GM12892 (cell line): ENCODE data around the gene YDJC.
"Not testable (repeated sequence)": the region's sequence is repeated elsewhere in the genome, so short reads cannot be mapped to it uniquely, and the experiment has no call there.

Experiments
- POLR2A ChIP-seq: IDR thresholded peaks from 2 replicates; pipeline ENCODE4 v1.6.1; 2011; ENCODE audit warnings: low read depth, low read length, control low read depth
- POLR2AphosphoS5 ChIP-seq: IDR thresholded peaks from 2 replicates; pipeline ENCODE4 v1.6.1; 2011; ENCODE audit warnings: low read depth, low read length, control low read depth
- TAF1 ChIP-seq: IDR thresholded peaks from 2 replicates; pipeline ENCODE4 v1.6.1; 2011; ENCODE audit warnings: low read depth, mild to moderate bottlenecking, control low read depth, low read length, borderline replicate concordance

- not testable (repeated sequence) for TF ChIP-seq TAF1, POLR2A, POLR2AphosphoS5
These were observed 48.7 kb downstream of the YDJC start for GRCh38 chr22:21581009-21581713.
